ELR (cell line): ENCODE measurements around the gene PLA2G1B.

Experiments used
- DNase-seq: peaks from one replicate; pipeline ENCODE4 v3.0.0-alpha.2; 2015; ENCODE audit warnings: low read depth

PLA2G1B gene

DNA sequence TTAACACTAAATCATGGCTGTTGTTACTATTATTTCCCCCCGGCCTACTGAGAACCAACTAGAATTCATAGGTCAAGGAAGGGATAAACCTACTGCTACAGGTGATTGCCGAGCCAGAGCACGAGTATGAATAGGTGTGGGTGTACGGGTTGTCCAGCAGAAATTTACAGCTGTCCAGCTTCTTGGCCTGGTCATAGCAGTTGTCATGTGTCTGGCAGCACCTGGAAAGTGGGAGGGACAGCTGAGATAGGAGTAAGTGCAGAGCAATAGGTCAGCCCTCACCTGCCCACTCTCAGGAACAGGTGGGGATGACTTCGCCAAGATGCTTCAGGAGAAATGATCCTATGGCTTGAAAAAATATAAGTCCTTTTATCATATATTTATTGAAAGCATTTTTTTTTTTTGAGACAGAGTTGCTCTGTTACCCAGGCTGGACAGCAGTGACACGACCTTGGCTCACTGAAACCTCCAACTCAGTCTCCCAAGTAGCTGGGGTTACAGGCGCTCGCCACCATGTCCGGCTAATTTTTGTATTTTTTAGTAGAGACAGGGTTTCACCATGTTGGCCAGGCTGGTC, 2.6 kb downstream of the PLA2G1B start:
- DNase-seq = no peak

DNA sequence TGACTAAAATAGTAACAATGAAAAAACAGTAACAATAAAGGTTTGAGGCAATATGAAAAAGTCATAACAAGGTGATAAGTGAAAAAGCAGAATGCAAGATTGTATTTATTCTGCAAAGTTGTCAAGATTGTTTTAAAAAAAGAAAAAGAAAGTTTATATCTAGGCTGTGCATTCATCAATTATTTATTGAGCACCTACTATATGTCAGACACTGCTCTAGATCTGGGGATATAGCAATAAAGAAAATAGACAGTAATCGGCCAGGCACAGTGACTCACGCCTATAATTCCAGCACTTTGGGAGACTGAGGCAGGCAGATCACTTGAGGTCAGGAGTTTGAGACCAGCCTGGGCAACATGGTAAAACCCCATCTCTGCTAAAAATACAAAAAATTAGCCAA, 3.8 kb downstream of the PLA2G1B start:
- no peak for DNase-seq

DNA sequence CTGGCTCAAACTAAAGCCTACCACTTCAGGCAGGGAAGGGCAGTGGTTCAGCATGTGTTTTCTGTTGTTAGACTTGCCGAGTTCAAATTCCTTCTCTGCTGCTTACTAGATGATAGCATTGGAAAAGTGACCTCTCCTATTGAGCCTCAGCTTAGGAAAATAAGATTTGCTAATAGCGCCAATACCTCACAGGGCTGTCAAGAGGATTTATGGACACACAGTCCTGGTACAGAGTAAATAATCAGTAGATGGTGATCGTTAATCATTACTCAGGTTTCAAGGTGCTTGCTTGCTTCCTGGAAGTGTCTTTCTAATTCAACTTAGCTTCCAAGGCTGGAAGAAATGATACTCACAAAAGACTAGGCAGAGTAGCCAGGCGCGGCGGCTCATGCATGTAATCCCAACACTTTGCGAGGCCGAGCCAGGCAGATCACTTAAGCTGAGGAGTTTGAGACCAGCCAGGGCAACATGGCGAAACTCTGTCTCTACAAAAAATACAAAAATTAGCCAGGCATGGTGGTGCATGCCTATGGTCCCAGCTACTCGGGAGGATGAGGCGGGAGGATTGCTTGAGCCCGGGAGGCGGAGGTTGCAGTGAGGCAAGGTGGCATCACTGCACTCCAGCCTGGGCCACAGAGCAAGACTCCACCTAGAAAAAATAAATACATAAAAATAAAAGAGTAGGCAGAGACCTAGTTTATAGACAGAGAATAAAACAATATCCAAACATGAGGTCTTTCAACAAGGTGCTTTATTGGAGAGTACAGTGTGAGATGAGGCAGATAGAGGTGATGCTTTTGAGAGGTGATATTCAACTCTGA, 6.0 kb downstream of the PLA2G1B start:
- DNase-seq = no peak

DNA sequence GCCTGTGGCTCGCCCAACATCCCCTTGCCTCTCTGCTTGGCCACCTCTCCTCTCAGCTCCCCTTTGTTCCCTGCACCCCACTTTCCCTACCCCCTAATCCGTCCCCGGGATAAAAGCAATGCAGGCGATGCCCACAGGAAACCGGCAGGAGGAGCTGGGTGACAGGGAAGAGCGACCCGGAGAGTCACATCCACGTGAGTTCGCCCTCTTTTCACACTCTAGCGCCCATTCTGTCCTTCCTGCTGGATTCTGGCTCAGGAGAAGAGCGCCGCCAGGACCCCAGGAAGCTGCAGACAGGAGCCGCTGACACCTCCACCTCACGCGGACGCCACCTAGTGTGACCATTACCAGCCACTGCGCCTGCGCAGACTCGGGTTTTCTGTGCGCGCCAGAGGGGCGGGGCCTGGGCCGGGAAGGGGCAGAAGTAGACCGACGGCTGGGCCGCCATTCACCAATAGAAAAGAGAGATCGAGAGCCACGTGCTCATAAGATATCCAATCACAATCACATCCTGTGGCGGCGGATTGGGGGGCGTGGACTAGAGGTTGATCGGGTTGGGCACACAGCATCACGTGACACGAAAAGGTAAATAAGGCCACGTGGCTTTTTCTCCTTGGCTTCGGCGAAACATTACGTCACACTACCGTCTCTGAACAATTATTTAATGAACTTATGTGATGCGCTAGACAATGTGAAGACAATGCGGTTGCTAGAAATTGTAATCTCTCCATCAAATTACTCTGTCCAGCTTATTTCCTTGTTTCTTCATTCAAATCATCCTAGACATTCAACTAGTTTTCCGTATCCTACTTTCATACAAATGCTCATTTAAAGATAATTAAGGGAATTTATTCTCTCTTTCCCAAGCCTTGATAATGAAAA, 10.1 kb downstream of the PLA2G1B start:
- DNase-seq = peak; percentile 100

DNA sequence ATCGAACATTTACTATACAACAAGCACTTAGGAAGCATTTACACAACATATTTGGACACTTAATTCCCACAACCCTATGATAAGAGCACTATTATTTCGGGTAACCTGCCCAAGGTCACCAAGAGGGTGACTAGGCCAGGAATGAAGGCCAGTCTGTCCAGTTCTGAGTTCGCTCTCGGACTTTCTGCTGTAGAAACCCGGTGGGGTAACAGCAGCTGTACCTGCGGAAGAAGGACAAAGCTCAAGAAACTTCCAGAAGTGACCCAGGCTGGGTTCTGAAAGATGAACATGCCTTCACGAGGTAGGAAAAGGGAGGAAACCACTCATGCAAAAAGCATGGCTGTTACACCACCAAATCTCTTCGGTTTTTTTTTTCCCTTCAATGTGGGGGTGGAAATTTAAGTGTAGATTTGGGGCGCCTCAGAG, 10.8 kb downstream of the PLA2G1B start:
- peak; percentile 58 for DNase-seq

DNA sequence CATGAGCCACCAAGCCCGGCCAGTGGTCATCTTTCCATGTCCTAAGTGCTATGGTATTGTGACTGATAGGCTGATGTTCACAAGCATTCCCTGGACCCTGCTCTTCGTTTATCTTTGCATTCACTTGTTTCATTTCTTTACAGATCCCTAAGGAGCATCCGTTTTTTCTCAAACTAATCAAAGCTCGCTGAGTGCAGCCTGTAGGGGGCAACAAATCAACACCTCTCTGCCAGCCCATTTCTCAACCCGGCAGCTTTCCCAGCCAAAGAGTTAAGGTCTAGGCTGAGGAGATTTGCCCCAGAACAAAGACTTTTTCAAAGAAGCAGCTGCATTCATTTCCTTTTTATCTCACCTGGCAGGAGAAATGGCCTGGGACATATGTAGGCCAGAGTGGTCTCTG, 13.4 kb downstream of the PLA2G1B start:
- peak; percentile 45 for DNase-seq

DNA sequence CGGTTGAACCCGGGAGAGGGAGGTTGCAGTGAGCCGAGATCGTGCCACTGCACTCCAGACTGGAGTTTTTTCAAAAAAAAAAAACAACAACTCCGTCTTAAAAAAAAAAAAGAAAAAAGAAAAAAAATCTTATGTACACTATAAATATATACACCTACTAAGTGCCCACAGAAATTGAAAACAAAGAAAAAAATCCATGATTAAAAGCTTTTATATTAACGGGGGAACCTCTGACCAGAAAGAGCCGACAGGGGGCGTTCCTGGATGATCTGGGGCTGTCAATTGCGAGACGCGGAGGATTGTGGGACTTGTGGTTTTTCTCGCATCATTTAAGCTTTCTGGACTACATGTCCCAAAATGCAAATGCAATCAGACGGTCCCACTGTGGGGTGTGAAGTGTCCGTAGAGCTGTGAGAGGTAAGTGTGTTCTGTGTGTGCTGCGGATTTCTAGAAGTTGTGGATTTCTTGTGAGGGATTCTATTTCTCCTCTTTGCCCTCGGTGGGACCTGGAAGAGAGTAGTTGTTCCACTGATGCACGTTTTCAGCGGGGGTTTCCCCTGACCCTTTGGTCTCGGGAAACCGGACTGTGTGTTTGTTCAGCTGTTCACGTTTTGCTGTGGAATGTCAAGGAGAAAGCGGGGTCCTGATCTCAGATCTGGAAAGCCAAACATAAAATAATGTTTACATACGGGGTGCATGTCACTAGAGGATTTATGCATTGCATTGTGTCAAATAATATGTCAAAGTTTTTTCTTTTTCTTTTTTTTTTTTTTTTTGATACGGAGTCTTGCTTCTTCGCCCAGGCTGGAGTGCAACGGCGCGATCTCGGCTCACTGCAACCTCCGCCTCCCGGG, 25.4 kb downstream of the PLA2G1B start, which contains the start of gene SIRT4:
Gene SIRT4 (plus strand): TSS at position 360 of the 854 bp plus-strand sequence. CDS start 1,241 bp downstream, outside the sequence.
- DNase-seq = peak; percentile 97

DNA sequence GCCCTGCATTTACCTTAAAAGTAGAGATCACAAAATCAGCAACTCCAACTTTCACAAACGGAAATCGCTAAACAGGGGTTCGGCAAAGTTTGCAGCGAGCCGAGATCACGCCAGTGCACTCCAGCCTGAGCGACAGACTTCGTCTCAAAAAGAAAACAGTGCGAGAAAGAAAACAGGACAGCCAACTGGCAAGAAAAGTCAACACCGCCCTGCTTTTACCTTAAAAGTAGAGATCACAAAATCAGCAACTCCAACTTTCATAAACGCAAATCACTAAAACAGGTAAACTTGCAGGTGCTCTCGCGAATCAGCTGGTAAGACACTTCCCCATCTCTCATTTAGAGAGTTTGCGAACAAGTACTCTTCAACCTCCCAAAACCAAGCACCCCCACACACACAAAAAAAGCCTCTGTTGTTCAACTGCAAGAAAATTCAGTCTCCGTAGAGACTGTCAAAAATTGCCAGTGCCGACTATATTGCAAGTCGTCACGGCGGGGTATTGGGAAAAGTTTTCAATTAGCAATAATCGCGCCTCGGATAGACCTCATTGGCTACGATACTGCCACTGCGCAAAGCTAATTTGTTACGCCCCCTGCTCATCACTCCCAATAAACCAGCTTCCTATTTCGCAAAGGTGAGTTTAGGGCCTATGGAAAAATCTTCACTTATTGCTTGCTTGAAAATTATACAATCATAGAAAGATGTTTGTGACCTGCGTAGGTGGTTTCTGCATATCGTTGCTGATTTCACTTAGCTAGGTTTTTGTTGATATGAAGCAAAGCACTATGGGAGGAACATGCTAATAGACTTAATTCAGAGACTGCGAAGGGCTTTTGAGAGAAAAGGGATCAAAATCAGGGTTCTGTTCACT, 34.7 kb downstream of the PLA2G1B start, which contains the start of gene RNU4-1:
Gene RNU4-1 (minus strand): TSS at position 577 of the 871 bp plus-strand sequence.
- peak; percentile 99 for DNase-seq

DNA sequence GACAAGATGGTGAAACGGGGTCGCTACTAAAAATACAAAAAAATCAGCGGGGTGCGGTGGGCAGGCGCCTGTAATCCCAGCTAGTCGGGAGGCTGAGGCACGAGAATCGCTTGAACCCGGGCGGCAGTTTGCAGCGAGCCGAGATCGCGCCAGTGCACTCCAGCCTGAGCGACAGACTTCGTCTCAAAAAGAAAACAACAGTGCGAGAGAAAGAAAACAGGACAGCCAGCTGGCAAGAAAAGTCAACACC, 35.2 kb downstream of the PLA2G1B start:
- no peak for DNase-seq

DNA sequence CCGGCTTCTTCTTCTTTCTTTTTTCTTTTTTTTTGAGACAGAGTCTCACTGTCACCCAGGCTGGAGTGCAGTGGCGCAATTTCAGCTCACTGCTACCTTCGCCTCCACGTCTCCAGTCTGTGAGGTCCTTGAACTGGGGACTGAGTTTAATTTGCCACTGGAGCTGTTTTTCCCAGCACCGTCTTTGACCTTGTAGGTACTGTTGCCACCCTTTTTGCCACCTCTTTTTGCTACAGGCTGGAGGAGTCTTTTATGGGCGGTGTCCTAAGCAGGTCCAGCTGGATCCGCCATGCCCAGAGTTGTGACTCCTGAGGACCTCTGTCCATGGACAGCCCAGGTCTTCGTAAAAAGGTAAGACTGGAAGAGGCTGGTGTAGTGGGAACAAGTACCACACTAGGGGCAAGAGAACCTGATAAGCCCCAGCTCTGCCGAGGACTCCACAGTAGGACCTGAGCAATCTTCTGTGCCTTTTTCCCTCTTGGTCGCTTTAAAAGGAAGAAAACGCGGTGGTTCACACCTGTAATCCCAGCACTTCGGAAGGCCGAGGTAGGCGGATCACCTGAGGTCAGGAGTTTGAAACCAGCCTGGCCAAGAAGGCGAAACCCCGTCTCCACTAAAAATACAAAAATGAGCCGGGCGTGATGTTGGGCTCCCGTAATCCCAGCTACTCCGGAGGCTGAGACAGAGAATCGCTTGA, 36.8 kb downstream of the PLA2G1B start:
- peak; percentile 92 for DNase-seq

DNA sequence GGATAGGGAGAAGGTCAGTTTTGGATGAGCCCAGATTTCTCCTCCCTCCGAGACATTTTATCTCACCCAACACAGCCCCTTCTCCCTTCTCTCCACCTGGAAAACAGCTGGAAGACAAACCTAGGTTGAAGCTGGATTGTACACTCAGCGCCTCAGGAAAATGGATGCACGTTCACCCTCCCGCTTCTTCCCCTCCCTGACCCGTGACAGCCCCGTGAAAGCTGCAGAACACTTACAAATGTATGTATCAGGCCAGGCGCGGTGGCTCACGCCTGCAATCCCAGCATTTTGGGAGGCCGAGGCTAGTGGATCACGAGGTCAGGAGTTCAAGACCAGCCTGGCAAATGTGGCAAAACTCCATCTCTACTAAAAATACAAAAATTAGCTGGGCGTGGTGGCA, 40.1 kb downstream of the PLA2G1B start:
- no peak for DNase-seq

DNA sequence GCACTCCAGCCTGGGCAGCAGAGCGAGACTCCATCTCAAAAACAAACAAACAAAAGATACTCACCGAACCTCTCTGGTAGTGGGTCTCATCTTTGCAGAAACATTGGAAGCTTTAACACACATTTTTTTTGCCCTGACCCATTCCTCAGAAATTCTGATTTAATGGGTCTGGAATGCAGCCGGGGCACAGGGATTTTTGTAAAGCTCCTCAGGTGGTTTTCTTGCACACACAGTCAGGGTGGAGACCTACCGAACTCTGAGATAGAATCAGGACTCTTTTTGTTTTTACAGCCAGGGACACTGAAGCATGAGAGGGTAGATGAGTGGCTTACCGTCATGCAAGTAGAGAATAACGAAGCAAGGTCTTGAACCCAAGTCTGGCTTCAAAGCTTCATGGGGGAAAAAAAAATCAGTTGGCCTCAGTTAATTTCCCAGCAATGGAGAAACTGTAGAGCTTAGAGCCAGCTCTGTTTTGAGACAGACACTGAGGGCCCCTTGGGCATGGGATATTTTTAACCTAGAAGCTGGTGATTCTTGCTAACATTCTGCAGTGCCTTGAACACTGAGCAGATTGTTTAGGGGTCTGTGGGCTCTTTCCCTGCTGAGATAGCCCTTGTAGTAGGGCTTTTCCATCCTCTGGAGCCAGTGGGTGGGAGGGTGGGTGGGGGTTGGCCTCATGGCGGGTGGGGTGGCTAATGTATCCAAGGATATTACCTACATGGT, 40.6 kb downstream of the PLA2G1B start:
- DNase-seq = peak; percentile 22

DNA sequence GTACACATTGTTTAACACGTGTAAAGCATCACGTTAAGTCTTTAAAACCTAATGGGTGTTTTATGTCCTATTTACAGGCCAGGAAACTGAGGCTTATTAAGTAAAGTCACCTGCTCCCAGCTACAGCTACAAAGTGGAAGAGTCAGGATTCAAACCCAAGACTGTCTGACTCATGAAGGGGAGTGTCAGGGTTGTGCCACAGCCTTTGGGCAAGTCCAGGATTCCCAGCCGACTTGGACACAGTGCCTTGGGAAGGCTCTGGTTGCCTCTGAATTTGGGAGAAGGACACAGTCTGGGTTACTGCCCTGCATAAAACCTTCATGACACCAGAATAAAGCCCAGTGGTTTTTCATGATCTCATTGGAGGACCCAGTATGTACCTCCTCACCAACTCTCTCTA, 43.2 kb downstream of the PLA2G1B start:
- no peak for DNase-seq

DNA sequence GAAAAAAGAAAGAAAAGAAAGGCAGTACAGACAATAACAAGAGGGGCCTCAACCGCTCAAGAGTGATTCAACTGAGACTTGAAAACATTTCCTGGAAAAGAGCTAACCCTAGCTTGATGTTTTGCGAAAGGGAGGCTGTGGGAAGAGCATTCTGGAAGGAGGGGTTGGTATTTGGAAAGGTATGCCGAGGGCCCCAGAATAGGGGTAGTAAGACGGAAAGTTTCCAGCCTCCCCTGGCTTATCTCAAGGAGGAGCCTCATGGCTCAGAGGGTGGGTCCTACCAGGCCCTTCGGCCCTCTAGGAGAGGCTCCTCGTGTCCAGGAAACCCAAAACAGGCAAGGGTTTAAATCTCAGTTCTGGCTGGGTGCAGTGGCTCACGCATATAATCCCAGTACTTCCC, 44.3 kb downstream of the PLA2G1B start:
- no peak for DNase-seq

DNA sequence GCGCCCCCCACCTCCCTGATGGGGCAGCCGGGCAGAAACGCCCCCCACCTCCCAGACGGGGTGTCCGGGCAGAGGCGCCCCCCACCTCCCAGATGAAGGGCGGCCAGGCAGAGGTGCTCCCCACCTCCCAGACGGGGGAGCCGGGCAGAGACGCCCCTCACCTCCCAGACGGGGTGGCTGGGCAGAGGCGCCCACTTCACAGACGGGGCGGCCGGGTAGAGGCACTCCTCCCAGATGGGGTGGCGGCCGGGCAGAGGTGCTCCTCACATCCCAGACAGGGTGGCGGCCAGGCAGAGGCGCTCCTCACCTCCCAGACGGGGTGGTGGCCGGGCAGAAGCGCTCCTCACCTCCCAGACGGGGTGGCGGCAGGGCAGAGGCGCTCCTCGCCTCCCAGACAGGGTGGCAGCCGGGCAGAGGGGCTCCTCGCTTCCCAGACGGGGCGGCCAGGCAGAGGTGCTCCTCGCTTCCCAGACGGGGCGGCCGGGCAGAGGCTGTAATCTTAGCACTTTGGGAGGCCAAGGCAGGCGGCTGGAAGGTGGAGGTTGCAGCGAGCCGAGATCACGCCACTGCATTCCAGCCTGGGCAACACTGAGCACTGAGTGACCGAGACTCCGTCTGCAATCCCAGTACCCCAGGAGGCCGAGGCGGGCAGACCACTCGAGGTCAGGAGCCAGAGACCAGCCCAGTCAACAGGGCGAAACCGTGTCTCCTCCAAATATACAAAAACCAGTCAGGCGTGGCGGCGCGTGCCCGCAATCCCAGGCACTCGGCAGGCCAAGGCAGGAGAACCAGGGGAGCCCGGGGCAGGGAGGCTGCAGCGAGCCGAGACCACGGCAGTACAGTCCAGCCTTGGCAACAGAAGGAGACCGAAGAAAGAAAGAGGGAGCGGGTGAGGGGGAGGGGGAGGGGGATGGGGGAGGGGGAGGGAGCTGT, 49.2 kb downstream of the PLA2G1B start:
- DNase-seq = no peak

DNA sequence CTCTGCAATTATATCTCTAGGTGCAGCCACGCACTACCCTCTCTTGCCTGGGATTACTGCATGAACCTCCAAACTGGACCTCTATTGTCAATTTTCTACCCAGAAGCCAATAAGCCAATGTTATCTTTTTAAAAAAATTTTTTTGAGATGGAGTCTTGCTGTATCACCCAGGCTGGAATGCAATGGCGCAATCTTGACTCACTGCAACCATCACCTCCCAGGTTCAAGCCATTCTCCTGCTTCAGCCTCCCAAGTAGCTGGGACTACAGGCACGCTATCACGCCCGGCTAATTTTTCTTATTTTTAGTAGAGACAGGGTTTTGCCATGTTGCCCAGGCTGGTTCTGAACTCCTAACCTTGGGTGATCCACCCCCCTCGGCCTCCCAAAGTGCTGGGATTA, 50.8 kb downstream of the PLA2G1B start:
- peak; percentile 70 for DNase-seq
